KMS-11 (cell line): ENCODE results near the gene GLRA1.

Experiments
- H2AFZ ChIP-seq: fragments of 200-600 bp; sonication (generic); 2 replicates; pipeline ENCODE4 v1.6.1; 2016; ENCODE audit warnings: antibody characterized with exemption, mixed run types, low read depth
- H3K27ac ChIP-seq: fragments of 200-600 bp; sonication (generic); 2 replicates; pipeline ENCODE4 v1.6.1; 2016; ENCODE audit warnings: mild to moderate bottlenecking, mixed run types
- H3K27me3 ChIP-seq: fragments of 200-600 bp; sonication (generic); 2 replicates; pipeline ENCODE4 v1.6.1; 2017; ENCODE audit warnings: mild to moderate bottlenecking, low read depth, mixed run types, moderate library complexity; ENCODE audit not compliant: insufficient read depth
- H3K36me3 ChIP-seq: fragments of 200-600 bp; sonication (generic); 2 replicates; pipeline ENCODE4 v1.6.1; 2017; ENCODE audit warnings: mild to moderate bottlenecking, mixed run types; ENCODE audit not compliant: insufficient read depth
- H3K4me1 ChIP-seq: fragments of 200-600 bp; sonication (generic); 2 replicates; pipeline ENCODE4 v1.6.1; 2016; ENCODE audit warnings: mild to moderate bottlenecking, low read depth, mixed run types; ENCODE audit not compliant: poor library complexity, severe bottlenecking
- H3K4me2 ChIP-seq: fragments of 200-600 bp; sonication (generic); 2 replicates; pipeline ENCODE4 v1.7.0; 2016; ENCODE audit warnings: mild to moderate bottlenecking, mixed run types
- H3K4me3 ChIP-seq: fragments of 200-600 bp; sonication (generic); IDR thresholded peaks from 2 replicates; pipeline ENCODE4 v1.6.1; 2017; ENCODE audit warnings: low read depth, low read length, mixed read lengths; ENCODE audit not compliant: insufficient read depth
- H3K79me2 ChIP-seq: fragments of 200-600 bp; sonication (generic); 2 replicates; pipeline ENCODE4 v1.6.1; 2016; ENCODE audit warnings: low read depth, mixed run types; ENCODE audit not compliant: insufficient read depth
- H3K9ac ChIP-seq: fragments of 200-600 bp; sonication (generic); 2 replicates; pipeline ENCODE4 v1.6.1; 2016; ENCODE audit warnings: mild to moderate bottlenecking, mixed run types
- H4K20me1 ChIP-seq: fragments of 200-600 bp; sonication (generic); 2 replicates; pipeline ENCODE4 v1.6.1; 2016; ENCODE audit warnings: mild to moderate bottlenecking, mixed run types; ENCODE audit not compliant: insufficient read depth
- CTCF ChIP-seq: fragments of 200-600 bp; sonication (generic); conservative IDR thresholded peaks from 2 replicates; pipeline ENCODE4 v1.6.1; 2017; ENCODE audit warnings: low read depth, mild to moderate bottlenecking, antibody characterized with exemption, low read length, moderate library complexity, mixed read lengths

Gene GLRA1

GRCh38 chr5:151935135-151935695 lies 10.6 kb upstream of the GLRA1 start:
- no peaks in the 10 kb centered on the region for H3K27me3 ChIP-seq
- no peak overlapping the region for H3K4me3 ChIP-seq
- no peak overlapping the region for H3K9ac ChIP-seq
- no peak overlapping the region for H3K27ac ChIP-seq
- H3K36me3 ChIP-seq = no peaks in the 10 kb centered on the region
- no peak for TF ChIP-seq CTCF
- no peaks in the 10 kb centered on the region for H3K79me2 ChIP-seq
- H4K20me1 ChIP-seq = no peaks in the 10 kb centered on the region
- no peak overlapping the region for H3K4me2 ChIP-seq
- H2AFZ ChIP-seq = no peak overlapping the region
- no peaks in the 10 kb centered on the region for H3K4me1 ChIP-seq

- Histone ChIP-seq H2AFZ (no peak overlapping the region), H3K36me3 (no peaks in the 10 kb centered on the region), H3K9ac (no peak overlapping the region), H3K4me3 (no peak overlapping the region), H3K27ac (no peak overlapping the region), H3K4me1 (no peaks in the 10 kb centered on the region), H3K4me2 (no peak overlapping the region), H4K20me1 (no peaks in the 10 kb centered on the region), H3K79me2 (no peaks in the 10 kb centered on the region), H3K27me3 (no peaks in the 10 kb centered on the region)
- TF ChIP-seq CTCF = no peak
These were observed 6.6 kb upstream of the GLRA1 start for GRCh38 chr5:151931260-151931659.

- Histone ChIP-seq H4K20me1 (no peaks in the 10 kb centered on the region), H3K4me1 (no peaks in the 10 kb centered on the region), H3K27me3 (no peaks in the 10 kb centered on the region), H3K36me3 (no peaks in the 10 kb centered on the region), H3K27ac (no peak overlapping the region), H3K79me2 (no peaks in the 10 kb centered on the region), H3K4me3 (no peak overlapping the region), H3K9ac (no peak overlapping the region), H3K4me2 (no peak overlapping the region), H2AFZ (no peak overlapping the region)
- no peak for TF ChIP-seq CTCF
These were observed 1.5 kb upstream of the GLRA1 start for GRCh38 chr5:151926188-151926587.

GRCh38 chr5:151925340-151925739 lies 689 bp upstream of the GLRA1 start:
- no peak overlapping the region for H3K27ac ChIP-seq
- no peak overlapping the region for H2AFZ ChIP-seq
- no peak overlapping the region for H3K4me3 ChIP-seq
- no peaks in the 10 kb centered on the region for H3K79me2 ChIP-seq
- H3K36me3 ChIP-seq = no peaks in the 10 kb centered on the region
- no peaks in the 10 kb centered on the region for H4K20me1 ChIP-seq
- no peak for TF ChIP-seq CTCF
- no peak overlapping the region for H3K9ac ChIP-seq
- H3K4me1 ChIP-seq = no peaks in the 10 kb centered on the region
- no peaks in the 10 kb centered on the region for H3K27me3 ChIP-seq
- H3K4me2 ChIP-seq = no peak overlapping the region
